DND-41 (cell line): ENCODE data around the gene LRRC4.
A peak's percentile ranks its signal among the peaks of the same experiment; 100 is the strongest.

Experiments used
- ATAC-seq: fragments of 200-7000 bp; cut with Tn5 transposase; 3 replicates; pipeline ENCODE4 v1.9.1; 2021; ENCODE audit warnings: low read depth; ENCODE audit not compliant: insufficient read depth
- DNase-seq: peaks from one replicate; pipeline ENCODE4 v3.0.0-alpha.2; 2020
- H2AFZ ChIP-seq: 2 replicates; pipeline ENCODE4 v1.6.0; 2012; ENCODE audit warnings: low read depth, low read length
- H3K27ac ChIP-seq: 2 replicates; pipeline ENCODE4 v1.5.1; 2012; ENCODE audit warnings: low read length, inconsistent platforms
- H3K27me3 ChIP-seq: fragments of 200-600 bp; sonication (generic); 2 replicates; pipeline ENCODE4 v1.6.0; 2012; ENCODE audit warnings: low read length, mild to moderate bottlenecking, inconsistent platforms; ENCODE audit not compliant: insufficient read depth, poor library complexity
- H3K36me3 ChIP-seq: 2 replicates; pipeline ENCODE4 v1.5.1; 2012; ENCODE audit warnings: low read length, inconsistent platforms; ENCODE audit not compliant: insufficient read depth
- H3K4me1 ChIP-seq: 2 replicates; pipeline ENCODE4 v1.5.1; 2012; ENCODE audit warnings: mild to moderate bottlenecking, low read length; ENCODE audit not compliant: insufficient read depth
- H3K4me2 ChIP-seq: 2 replicates; pipeline ENCODE4 v1.6.0; 2012; ENCODE audit warnings: mild to moderate bottlenecking, moderate library complexity, low read length, inconsistent platforms; ENCODE audit not compliant: insufficient read depth
- H3K4me3 ChIP-seq, 2 experiments: fragments of 200-600 bp in 1 of 2; shearing (Covaris generic) in 1 of 2; 2 replicates each; pipeline ENCODE4 v1.5.1; 2012 to 2016; ENCODE audit warnings: inconsistent platforms in 2 of 2, low read length in 2 of 2, mild to moderate bottlenecking in 2 of 2, low read depth in 1 of 2, moderate library complexity in 1 of 2
- H3K79me2 ChIP-seq: 2 replicates; pipeline ENCODE4 v1.6.0; 2012; ENCODE audit warnings: low read length, inconsistent platforms; ENCODE audit not compliant: insufficient read depth
- H3K9ac ChIP-seq: 2 replicates; pipeline ENCODE4 v1.6.0; 2012; ENCODE audit warnings: low read depth, mild to moderate bottlenecking, inconsistent platforms, low read length, moderate library complexity
- H3K9me3 ChIP-seq: 2 replicates; pipeline ENCODE4 v1.5.1; 2012; ENCODE audit warnings: low read length, moderate library complexity, mild to moderate bottlenecking, inconsistent platforms; ENCODE audit not compliant: insufficient read depth, severe bottlenecking
- H4K20me1 ChIP-seq: 2 replicates; pipeline ENCODE4 v1.6.0; 2012; ENCODE audit warnings: low read length; ENCODE audit not compliant: insufficient read depth
- CTCF ChIP-seq: IDR thresholded peaks from 2 replicates; pipeline ENCODE4 v1.5.1; 2012; ENCODE audit warnings: borderline replicate concordance, low read length, moderate library complexity, mild to moderate bottlenecking; ENCODE audit not compliant: poor library complexity, severe bottlenecking; ENCODE audit errors: extremely low read depth
- EZH2 ChIP-seq: IDR thresholded peaks from 3 replicates; pipeline ENCODE4 v1.6.1; 2012; ENCODE audit warnings: borderline replicate concordance, low read depth, mild to moderate bottlenecking, moderate library complexity, low read length, inconsistent platforms; ENCODE audit not compliant: severe bottlenecking

Gene LRRC4

GRCh38 chr7:128021366-128021765 lies 9.9 kb downstream of the LRRC4 start:
- peaks cover 7% of the 10 kb centered on the region; the same call in 1 of the 2 replicates for H3K36me3 ChIP-seq
- ATAC-seq (no peak), DNase-seq (no peak)
- no peaks in the 10 kb centered on the region for H3K4me1 ChIP-seq
- no peaks in the 10 kb centered on the region for H3K9me3 ChIP-seq
- no peak overlapping the region for H3K4me3 ChIP-seq
- no peaks in the 10 kb centered on the region for H3K79me2 ChIP-seq
- peaks cover 3% of the 10 kb centered on the region; the same call in 1 of the 2 replicates for H4K20me1 ChIP-seq
- H3K27me3 ChIP-seq: no peaks in the 10 kb centered on the region
- H3K9ac ChIP-seq: no peak overlapping the region
- H3K27ac ChIP-seq: no peak overlapping the region
- TF ChIP-seq CTCF (no peak), EZH2 (no peak)
- no peak overlapping the region for H2AFZ ChIP-seq
- H3K4me2 ChIP-seq: no peak overlapping the region

- peak; percentile 24 for DNase-seq
- peaks cover 7% of the 10 kb centered on the region; the same call in 1 of the 2 replicates for H3K36me3 ChIP-seq
- 0 out of 3 replicates have a peak, but pooled peaks have one; percentile 17 for ATAC-seq
- no peak overlapping the region for H3K4me2 ChIP-seq
- TF ChIP-seq EZH2 (no peak), CTCF (peak; percentile 57)
- no peak overlapping the region for H3K4me3 ChIP-seq
- H3K27ac ChIP-seq: no peak overlapping the region
- H3K4me1 ChIP-seq: no peaks in the 10 kb centered on the region
- H3K9ac ChIP-seq: no peak overlapping the region
- H2AFZ ChIP-seq: no peak overlapping the region
- H3K27me3 ChIP-seq: no peaks in the 10 kb centered on the region
- no peaks in the 10 kb centered on the region for H3K9me3 ChIP-seq
- peaks cover 3% of the 10 kb centered on the region; the same call in 1 of the 2 replicates for H4K20me1 ChIP-seq
- H3K79me2 ChIP-seq: no peaks in the 10 kb centered on the region
Measured at GRCh38 chr7:128020159-128020558, 11.1 kb downstream of the LRRC4 start.

GRCh38 chr7:128019288-128019687 lies 11.9 kb downstream of the LRRC4 start:
- H3K36me3 ChIP-seq: peaks cover 7% of the 10 kb centered on the region; the same call in 1 of the 2 replicates
- H3K9ac ChIP-seq: no peak overlapping the region
- H3K79me2 ChIP-seq: no peaks in the 10 kb centered on the region
- no peak overlapping the region for H2AFZ ChIP-seq
- no peak for TF ChIP-seq EZH2
- ATAC-seq (no peak), DNase-seq (no peak)
- no peak overlapping the region for H3K4me3 ChIP-seq
- no peaks in the 10 kb centered on the region for H3K4me1 ChIP-seq
- H3K27ac ChIP-seq: no peak overlapping the region
- no peak overlapping the region for H3K4me2 ChIP-seq
- peaks cover 3% of the 10 kb centered on the region; the same call in 1 of the 2 replicates for H4K20me1 ChIP-seq
- H3K9me3 ChIP-seq: no peaks in the 10 kb centered on the region
- H3K27me3 ChIP-seq: no peaks in the 10 kb centered on the region

- no peak for DNase-seq
- H3K9ac ChIP-seq: no peak overlapping the region
- no peaks in the 10 kb centered on the region for H3K79me2 ChIP-seq
- ATAC-seq: no peak
- H3K27me3 ChIP-seq: no peaks in the 10 kb centered on the region
- H3K9me3 ChIP-seq: no peaks in the 10 kb centered on the region
- no peak overlapping the region for H2AFZ ChIP-seq
- no peak overlapping the region for H3K4me2 ChIP-seq
- H4K20me1 ChIP-seq: peaks cover 3% of the 10 kb centered on the region; the same call in 1 of the 2 replicates
- TF ChIP-seq EZH2 (no peak), CTCF (no peak)
- peaks cover 5% of the 10 kb centered on the region; the same call in 1 of the 2 replicates for H3K36me3 ChIP-seq
- no peaks in the 10 kb centered on the region for H3K4me1 ChIP-seq
- H3K4me3 ChIP-seq: no peak overlapping the region
- H3K27ac ChIP-seq: no peak overlapping the region
Measured at GRCh38 chr7:128017862-128018845, 13.1 kb downstream of the LRRC4 start.
